Loucy (cell line): ENCODE measurements around the gene DLG2.

Source experiments
- CTCF ChIP-seq: fragments of 200-600 bp; sonication (generic); conservative IDR thresholded peaks from 2 replicates; pipeline ENCODE4 v1.5.1; 2014; ENCODE audit warnings: mild to moderate bottlenecking, antibody characterized with exemption, low read length
- EZH2phosphoT487 ChIP-seq: fragments of 200-600 bp; IDR thresholded peaks from 2 replicates; pipeline ENCODE4 v1.6.1; 2018; ENCODE audit warnings: antibody characterized with exemption, mild to moderate bottlenecking, moderate library complexity, borderline replicate concordance

GRCh38 chr11:85394283-85394682 lies 232.9 kb downstream of the DLG2 start:
- TF ChIP-seq CTCF: no peak
- no peak for TF ChIP-seq EZH2phosphoT487
